Measurements from ENCODE around the gene DNAH14. TPM values are rescaled to one million over a fixed set of nuclear protein-coding genes. Genes with fewer than 3 reads are reported as not detected.
"Not testable (repeated sequence)": the region's sequence is repeated elsewhere in the genome, so short reads cannot be mapped to it uniquely, and the experiment has no call there.

DNAH14 gene
- total RNA-seq (2022) (69.7 and 70.8 TPM in 2 replicates), Bru-seq, nascent RNA (percentile 83 among the genes with signal in this experiment), BruChase-seq, experiment 1, labeled RNA remaining after a 6-hour chase (percentile 82 among the genes with signal in this experiment), BruChase-seq, experiment 2, labeled RNA remaining after a 2-hour chase (percentile 92 among the genes with signal in this experiment)
- long read RNA-seq, transcript DNAH14-205 (7 exons, 1,103 nt) = major isoform, 15 of 34 reads
- long read RNA-seq, partial matches to known transcripts = 4 of 34 reads
- long read RNA-seq, other reads (novel, unspliced or antisense) = 15 of 34 reads

DNA sequence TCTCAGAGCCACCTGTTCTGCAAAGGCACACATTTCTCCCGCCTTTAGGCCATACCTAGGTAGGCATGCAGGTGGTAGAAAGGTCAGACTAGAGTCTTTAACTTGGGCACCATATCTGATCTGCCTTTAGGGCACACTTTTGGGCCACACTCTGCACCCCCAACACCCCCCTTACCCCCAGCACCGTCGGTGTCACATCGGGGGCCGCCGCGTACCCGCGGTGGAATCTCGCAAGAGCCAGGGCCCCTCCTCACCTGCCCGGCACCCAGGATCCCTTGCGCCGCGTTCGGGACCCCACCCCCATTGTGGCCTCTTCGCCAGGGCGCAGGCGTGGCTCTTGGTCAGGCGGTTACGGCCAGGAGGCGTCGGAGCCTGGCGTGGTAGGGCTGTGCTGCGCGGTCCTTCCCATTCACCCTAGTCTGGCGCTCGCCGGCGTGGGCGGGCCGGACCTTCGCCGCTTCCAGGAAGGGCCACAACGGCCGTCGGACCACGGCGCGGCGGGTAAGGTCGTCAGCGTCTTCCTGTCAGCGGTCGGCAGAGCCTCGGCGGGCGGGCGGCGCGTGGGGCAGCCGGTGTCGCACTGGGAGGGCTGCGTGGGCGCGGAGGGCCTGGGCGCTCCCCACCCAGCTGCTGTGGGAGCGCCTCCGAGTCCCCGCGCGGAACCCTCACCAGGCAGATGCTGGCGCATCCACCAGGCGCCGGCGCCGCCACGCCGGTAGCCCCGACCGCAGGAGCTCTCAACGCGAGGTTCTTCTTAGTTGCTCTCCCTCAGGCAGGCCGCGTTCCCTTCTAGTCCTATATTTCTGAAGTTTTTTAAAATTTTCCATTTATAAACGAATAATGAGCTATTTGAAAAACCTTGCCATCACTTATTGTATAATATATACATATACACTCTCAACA is at the start of gene DNAH14:
Gene DNAH14, plus strand, starts transcription at position 341 of the 903 bp plus-strand sequence. CDS start 23,028 bp downstream, outside the sequence.
- POLR2A ChIA-PET = interaction anchor here (0.5 to 3.3 kb wide), 19 partner anchors 10 to 747 kb away, joined by 3 to 28 read pairs (median 4); partner anchors contain the start of genes DEGS1, LBR and NVL
- TF ChIP-seq, protein P1, sequence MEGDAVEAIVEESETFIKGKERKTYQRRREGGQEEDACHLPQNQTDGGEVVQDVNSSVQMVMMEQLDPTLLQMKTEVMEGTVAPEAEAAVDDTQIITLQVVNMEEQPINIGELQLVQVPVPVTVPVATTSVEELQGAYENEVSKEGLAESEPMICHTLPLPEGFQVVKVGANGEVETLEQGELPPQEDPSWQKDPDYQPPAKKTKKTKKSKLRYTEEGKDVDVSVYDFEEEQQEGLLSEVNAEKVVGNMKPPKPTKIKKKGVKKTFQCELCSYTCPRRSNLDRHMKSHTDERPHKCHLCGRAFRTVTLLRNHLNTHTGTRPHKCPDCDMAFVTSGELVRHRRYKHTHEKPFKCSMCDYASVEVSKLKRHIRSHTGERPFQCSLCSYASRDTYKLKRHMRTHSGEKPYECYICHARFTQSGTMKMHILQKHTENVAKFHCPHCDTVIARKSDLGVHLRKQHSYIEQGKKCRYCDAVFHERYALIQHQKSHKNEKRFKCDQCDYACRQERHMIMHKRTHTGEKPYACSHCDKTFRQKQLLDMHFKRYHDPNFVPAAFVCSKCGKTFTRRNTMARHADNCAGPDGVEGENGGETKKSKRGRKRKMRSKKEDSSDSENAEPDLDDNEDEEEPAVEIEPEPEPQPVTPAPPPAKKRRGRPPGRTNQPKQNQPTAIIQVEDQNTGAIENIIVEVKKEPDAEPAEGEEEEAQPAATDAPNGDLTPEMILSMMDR (IDR thresholded peaks at IDR 0.05; ENCODE audit: unreplicated experiment) = no peak
- BruUV-seq (replicated peaks) = TSS peak; percentile 33
- CTCF ChIA-PET = interaction anchor here (0.6 to 4.5 kb wide), 10 partner anchors 7 to 494 kb away, joined by 3 to 44 read pairs (median 3); no protein-coding TSS in a partner anchor
- DNase-seq (ENCODE audit: unreplicated experiment) = peak; percentile 96
- Mint-ChIP-seq H3K4me3 (ENCODE audit: unreplicated experiment) (peak within 1 kb of the TSS; percentile 83), H3K27ac (ENCODE audit: low read depth, unreplicated experiment) (peak within 1 kb of the TSS; percentile 81), H3K27me3 (ENCODE audit: insufficient read depth, unreplicated experiment) (no peaks in the 10 kb centered on the region), H3K36me3 (ENCODE audit: insufficient read depth, unreplicated experiment) (no peaks in the 10 kb centered on the region), H3K4me1 (ENCODE audit: insufficient read depth, unreplicated experiment) (no peaks in the 10 kb centered on the region), H3K9me3 (ENCODE audit: unreplicated experiment) (peaks cover 28% of the 10 kb centered on the region)
- intact Hi-C loops (cut with micrococcal nuclease) = loop anchor here (10.0 kb wide), 1 partner anchor 1225 kb away; no protein-coding TSS in a partner anchor

GRCh38 chr1:224880593-224881307 is 48.7 kb upstream of the DNAH14 start:
- ChIA-PET CTCF (interaction anchor here (0.6 to 3.2 kb wide), 6 partner anchors 28 to 727 kb away, joined by 3 to 28 read pairs (median 4); no protein-coding TSS in a partner anchor), POLR2A (interaction anchor here (0.7 kb wide), 1 partner anchor 196 kb away, joined by 4 read pairs; no protein-coding TSS in a partner anchor)
- Mint-ChIP-seq H3K27ac (ENCODE audit: low read depth, unreplicated experiment) (no peak overlapping the region), H3K4me1 (ENCODE audit: insufficient read depth, unreplicated experiment) (peaks cover 31% of the 10 kb centered on the region), H3K4me3 (ENCODE audit: unreplicated experiment) (no peak overlapping the region), H3K27me3 (ENCODE audit: insufficient read depth, unreplicated experiment) (peaks cover 13% of the 10 kb centered on the region), H3K9me3 (ENCODE audit: unreplicated experiment) (peaks cover 10% of the 10 kb centered on the region), H3K36me3 (ENCODE audit: insufficient read depth, unreplicated experiment) (no peaks in the 10 kb centered on the region)
- BruUV-seq (replicated peaks) = no TSS peak
- TF ChIP-seq, protein P1 (IDR thresholded peaks at IDR 0.05; ENCODE audit: unreplicated experiment) = no peak
- no peak for DNase-seq (ENCODE audit: unreplicated experiment)
- intact Hi-C loops (cut with micrococcal nuclease) = no loop called here

DNA sequence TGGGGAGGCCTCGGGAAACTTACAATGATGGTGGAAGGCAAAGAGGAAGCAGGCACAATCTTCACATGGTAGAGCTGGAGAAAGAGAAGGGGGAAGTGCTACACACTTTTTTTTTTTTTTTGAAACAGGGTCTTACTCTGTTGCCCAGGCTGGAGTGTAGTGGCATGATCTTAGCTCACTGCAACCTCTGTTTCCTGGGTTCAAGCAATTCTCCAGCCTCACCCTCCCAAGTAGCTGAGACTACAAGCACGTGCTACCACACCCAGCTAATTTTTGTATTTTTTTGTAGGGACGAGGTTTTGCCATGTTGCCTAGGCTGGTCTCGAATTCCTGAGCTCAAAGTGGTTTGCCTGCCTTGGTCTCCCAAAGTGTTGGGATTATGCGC is 48.2 kb upstream of the DNAH14 start:
- Mint-ChIP-seq H3K4me1 (ENCODE audit: insufficient read depth, unreplicated experiment) (peaks cover 31% of the 10 kb centered on the region), H3K9me3 (ENCODE audit: unreplicated experiment) (peaks cover 16% of the 10 kb centered on the region)
- H3K27ac Mint-ChIP-seq (ENCODE audit: low read depth, unreplicated experiment); H3K4me3 Mint-ChIP-seq (ENCODE audit: unreplicated experiment); intact Hi-C loops (cut with micrococcal nuclease); H3K27me3 Mint-ChIP-seq (ENCODE audit: insufficient read depth, unreplicated experiment); BruUV-seq (replicated peaks); DNase-seq (ENCODE audit: unreplicated experiment); H3K36me3 Mint-ChIP-seq (ENCODE audit: insufficient read depth, unreplicated experiment): not testable (repeated sequence)
- POLR2A ChIA-PET = interaction anchor here (0.7 kb wide), 1 partner anchor 197 kb away, joined by 4 read pairs; no protein-coding TSS in a partner anchor
- CTCF ChIA-PET = interaction anchor here (0.6 to 3.2 kb wide), 6 partner anchors 29 to 728 kb away, joined by 3 to 27 read pairs (median 8); no protein-coding TSS in a partner anchor

- H3K4me1 Mint-ChIP-seq (ENCODE audit: insufficient read depth, unreplicated experiment) = peaks cover 31% of the 10 kb centered on the region
- peaks cover 4% of the 10 kb centered on the region for H3K27me3 Mint-ChIP-seq (ENCODE audit: insufficient read depth, unreplicated experiment)
- peaks cover 20% of the 10 kb centered on the region for H3K9me3 Mint-ChIP-seq (ENCODE audit: unreplicated experiment)
- no peak overlapping the region for H3K4me3 Mint-ChIP-seq (ENCODE audit: unreplicated experiment)
- ChIA-PET POLR2A (interaction anchor here (0.6 kb wide), 1 partner anchor 40 kb away, joined by 4 read pairs; no protein-coding TSS in a partner anchor), CTCF (interaction anchor here (0.6 to 3.5 kb wide), 7 partner anchors 10 to 728 kb away, joined by 3 to 14 read pairs (median 5); no protein-coding TSS in a partner anchor)
- DNase-seq (ENCODE audit: unreplicated experiment) = no peak
- TF ChIP-seq, protein P1 (IDR thresholded peaks at IDR 0.05; ENCODE audit: unreplicated experiment) = no peak
- intact Hi-C loops (cut with micrococcal nuclease) = no loop called here
- H3K36me3 Mint-ChIP-seq (ENCODE audit: insufficient read depth, unreplicated experiment) = no peaks in the 10 kb centered on the region
- no peak overlapping the region for H3K27ac Mint-ChIP-seq (ENCODE audit: low read depth, unreplicated experiment)
- no TSS peak for BruUV-seq (replicated peaks)
These were observed 47.7 kb upstream of the DNAH14 start for GRCh38 chr1:224881762-224882211.
